BJ (cell line): ENCODE results near the gene CCNL2. TPM values are rescaled to one million over a fixed set of nuclear protein-coding genes. Genes with fewer than 3 reads are reported as not detected.

ENCODE experiments used
- CTCF ChIA-PET: fragments of 350-600 bp; formaldehyde crosslinking; extraction: SDS; loops from one replicate; lab custom pipeline; 2021; ENCODE audit warnings: antibody characterized with exemption, inconsistent platforms; lab: Yijun Ruan, JAX
- POLR2A ChIA-PET: fragments of 300-600 bp; sonication (Branson Sonifier 250); formaldehyde crosslinking; extraction: SDS; loops from one replicate; lab custom pipeline; 2021; ENCODE audit warnings: antibody characterized with exemption; lab: Charles Lee
- DNase-seq: peaks from one replicate; pipeline ENCODE4 v3.0.0-alpha.2; 2011; ENCODE audit warnings: low read depth
- H3K27me3 ChIP-seq: 2 replicates; pipeline ENCODE4 v1.6.0; 2011; ENCODE audit warnings: low read length; ENCODE audit not compliant: control insufficient read depth, insufficient read depth
- H3K36me3 ChIP-seq: 2 replicates; pipeline ENCODE4 v1.5.1; 2011; ENCODE audit warnings: low read length; ENCODE audit not compliant: control insufficient read depth, insufficient read depth
- H3K4me3 ChIP-seq: 2 replicates; pipeline ENCODE4 v1.5.1; 2011; ENCODE audit warnings: low read depth, mild to moderate bottlenecking, control low read depth, low read length
- polyA plus RNA-seq: library from polyadenylated mRNA; depleted of rRNA; stranded (reverse); fragments of >200 nt; gene quantifications from 2 replicates; pipeline ENCODE4 v1.2.3, GENCODE V29; 2011
- TF ChIP-seq, protein P1 (sequence below): IDR thresholded peaks from 2 replicates; pipeline ENCODE4 v1.5.1; 2011; ENCODE audit warnings: low read depth, mild to moderate bottlenecking, control low read depth, inconsistent platforms, low read length, moderate library complexity; ENCODE audit not compliant: insufficient read depth

The CCNL2 gene
- polyA plus RNA-seq, 1 experiment, result 175 TPM

DNA sequence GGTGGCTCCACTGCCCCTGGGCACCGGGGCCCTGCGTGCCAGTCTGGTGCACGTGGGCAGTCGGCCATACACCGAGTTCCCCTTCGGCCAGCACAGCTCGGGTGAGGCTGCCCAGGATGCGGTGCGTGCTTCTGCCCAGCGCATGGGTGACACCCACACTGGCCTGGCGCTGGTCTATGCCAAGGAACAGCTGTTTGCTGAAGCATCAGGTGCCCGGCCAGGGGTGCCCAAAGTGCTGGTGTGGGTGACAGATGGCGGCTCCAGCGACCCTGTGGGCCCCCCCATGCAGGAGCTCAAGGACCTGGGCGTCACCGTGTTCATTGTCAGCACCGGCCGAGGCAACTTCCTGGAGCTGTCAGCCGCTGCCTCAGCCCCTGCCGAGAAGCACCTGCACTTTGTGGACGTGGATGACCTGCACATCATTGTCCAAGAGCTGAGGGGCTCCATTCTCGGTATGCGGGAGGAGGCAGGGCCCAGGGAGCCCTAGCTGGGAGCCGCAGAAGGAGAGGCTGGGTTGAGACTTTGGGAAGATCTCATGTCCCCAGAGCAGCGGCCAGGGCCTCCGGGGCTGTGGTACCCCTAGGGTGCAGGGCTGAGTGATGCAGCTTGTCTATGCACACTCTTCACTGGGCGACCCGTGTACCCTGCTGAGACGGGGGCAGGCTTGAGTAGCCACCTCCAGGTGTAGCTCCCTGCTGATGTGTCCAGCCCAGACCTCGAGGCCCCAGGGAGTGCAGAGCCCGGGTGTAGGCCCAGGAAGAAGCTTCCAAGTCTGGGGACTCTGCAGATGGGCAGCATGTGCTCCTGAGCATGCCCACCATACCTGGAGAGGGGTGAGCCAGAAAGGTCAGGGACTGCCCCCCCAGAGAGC lies 38.1 kb upstream of the CCNL2 start:
- ChIA-PET CTCF (interaction anchor here (1.5 kb wide), 2 partner anchors 13 to 25 kb away, joined by 3 read pairs; no protein-coding TSS in a partner anchor), POLR2A (no interaction called here)
- no peak for DNase-seq
- TF ChIP-seq, protein P1, sequence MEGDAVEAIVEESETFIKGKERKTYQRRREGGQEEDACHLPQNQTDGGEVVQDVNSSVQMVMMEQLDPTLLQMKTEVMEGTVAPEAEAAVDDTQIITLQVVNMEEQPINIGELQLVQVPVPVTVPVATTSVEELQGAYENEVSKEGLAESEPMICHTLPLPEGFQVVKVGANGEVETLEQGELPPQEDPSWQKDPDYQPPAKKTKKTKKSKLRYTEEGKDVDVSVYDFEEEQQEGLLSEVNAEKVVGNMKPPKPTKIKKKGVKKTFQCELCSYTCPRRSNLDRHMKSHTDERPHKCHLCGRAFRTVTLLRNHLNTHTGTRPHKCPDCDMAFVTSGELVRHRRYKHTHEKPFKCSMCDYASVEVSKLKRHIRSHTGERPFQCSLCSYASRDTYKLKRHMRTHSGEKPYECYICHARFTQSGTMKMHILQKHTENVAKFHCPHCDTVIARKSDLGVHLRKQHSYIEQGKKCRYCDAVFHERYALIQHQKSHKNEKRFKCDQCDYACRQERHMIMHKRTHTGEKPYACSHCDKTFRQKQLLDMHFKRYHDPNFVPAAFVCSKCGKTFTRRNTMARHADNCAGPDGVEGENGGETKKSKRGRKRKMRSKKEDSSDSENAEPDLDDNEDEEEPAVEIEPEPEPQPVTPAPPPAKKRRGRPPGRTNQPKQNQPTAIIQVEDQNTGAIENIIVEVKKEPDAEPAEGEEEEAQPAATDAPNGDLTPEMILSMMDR, result no peak
- Histone ChIP-seq H3K4me3 (no peak overlapping the region), H3K36me3 (no peaks in the 10 kb centered on the region), H3K27me3 (peaks cover 4% of the 10 kb centered on the region; the same call in 1 of the 2 replicates)

DNA sequence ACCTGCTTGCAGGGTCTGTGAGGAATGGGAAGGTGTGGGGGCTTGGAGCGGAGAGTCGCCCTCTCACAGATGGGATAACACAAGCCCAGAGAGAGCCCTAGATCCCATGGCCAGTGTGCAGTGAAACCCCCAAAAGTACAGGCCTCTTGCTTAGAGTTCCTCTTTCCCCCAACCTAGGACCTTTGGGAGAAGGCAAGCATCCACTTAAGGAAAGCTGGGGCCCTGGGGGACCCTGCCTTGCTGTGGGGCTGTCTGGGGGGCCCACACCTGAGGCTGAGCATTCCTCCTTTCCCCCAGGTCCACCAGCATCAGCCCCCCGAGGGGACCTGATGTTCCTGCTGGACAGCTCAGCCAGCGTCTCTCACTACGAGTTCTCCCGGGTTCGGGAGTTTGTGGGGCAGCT lies 37.5 kb upstream of the CCNL2 start:
- Histone ChIP-seq H3K4me3 (no peak overlapping the region), H3K36me3 (no peaks in the 10 kb centered on the region), H3K27me3 (peaks cover 4% of the 10 kb centered on the region; the same call in 1 of the 2 replicates)
- no peak for DNase-seq
- CTCF ChIA-PET, result interaction anchor here (1.5 kb wide), 1 partner anchor 26 kb away, joined by 3 read pairs; no protein-coding TSS in a partner anchor
- POLR2A ChIA-PET, result no interaction called here
- TF ChIP-seq, protein P1, result no peak

DNA sequence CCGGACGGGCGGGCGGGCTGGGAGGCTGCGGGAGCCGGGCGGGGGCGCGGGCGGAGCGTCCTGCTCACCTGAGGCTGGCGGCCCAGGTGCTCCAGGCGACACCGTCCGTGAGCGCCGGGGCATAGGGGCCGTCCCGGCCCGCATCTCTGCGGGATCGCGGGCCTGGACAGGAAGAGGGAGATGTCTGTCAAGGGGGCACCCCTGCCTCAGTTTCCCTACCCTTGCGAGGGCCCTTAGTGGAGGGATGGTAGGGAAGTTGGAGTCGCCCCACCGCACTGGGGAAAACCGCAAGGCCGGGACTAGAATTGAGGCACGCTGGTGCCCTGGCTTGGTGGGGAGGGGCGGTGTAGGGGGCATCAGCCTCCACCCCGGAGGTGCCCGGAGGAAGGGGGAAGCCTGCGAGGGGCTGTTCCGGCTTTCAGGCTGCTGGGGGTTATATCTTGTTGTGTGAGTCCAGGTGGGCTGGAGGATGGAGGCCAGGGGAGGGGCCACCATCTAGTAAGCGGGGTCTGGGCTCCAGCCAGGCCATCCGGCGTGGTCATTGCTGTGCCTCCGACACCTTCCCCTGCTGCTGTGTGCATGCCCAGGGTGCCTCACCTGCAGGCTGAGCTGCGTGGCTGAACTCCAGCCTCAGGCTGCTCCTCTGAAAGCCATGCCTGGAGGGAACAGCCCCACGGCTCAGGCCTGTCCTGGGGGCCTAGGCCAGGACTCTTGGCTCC lies 36.9 kb upstream of the CCNL2 start:
- DNase-seq, result no peak
- ChIA-PET POLR2A (no interaction called here), CTCF (no interaction called here)
- TF ChIP-seq, protein P1, result no peak
- Histone ChIP-seq H3K36me3 (no peaks in the 10 kb centered on the region), H3K4me3 (peak overlapping the region; percentile 46), H3K27me3 (peaks cover 4% of the 10 kb centered on the region; the same call in 1 of the 2 replicates)

DNA sequence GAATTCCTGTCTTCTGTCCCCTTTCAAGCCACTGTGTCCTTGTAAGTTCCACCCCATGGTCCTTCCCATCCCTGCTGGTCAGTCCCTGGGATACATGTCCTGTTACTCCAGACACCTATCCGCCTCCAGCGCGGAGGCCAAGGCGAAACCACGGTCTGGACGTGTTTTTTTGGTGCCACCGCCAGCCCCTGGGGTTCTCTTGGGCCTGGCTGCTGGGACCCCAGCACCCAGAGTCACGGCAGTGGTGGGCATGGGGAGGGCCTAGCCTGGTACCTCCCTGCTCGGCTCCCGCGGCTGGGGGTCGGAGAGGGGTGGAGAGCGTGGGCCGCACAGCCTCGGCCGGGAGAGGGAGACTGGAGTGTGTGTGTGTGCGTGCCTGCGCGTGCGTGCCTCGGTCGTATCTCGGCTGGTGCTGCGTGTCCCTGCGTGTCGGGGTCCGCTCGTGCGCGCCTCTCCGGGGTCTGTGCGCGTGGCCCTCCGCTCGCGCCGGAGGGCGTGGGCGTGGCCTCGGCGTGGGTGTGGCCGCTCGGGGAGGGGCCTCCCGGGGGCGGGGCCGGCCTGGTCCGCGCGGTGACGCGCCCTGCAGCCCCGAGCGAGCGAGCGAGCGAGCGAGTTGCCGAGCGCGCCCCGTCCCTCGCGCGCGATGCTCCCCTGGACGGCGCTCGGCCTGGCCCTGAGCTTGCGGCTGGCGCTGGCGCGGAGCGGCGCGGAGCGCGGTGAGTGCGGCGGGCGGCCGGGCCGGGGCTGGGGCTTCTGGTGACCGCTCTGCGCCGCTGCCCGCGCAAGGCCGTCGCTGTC lies 36.2 kb upstream of the CCNL2 start, which contains the start of gene VWA1:
TSS of gene VWA1 (plus strand) at position 585 of the 798 bp plus-strand sequence. CDS start at position 644, 59 bp downstream.
- H3K36me3 ChIP-seq, result no peaks in the 10 kb centered on the region
- H3K27me3 ChIP-seq, result peaks cover 4% of the 10 kb centered on the region; the same call in 1 of the 2 replicates
- TF ChIP-seq, protein P1, result no peak
- peak within 1 kb of the TSS; percentile 46 for H3K4me3 ChIP-seq
- CTCF ChIA-PET, result no interaction called here
- POLR2A ChIA-PET, result no interaction called here
- no peak for DNase-seq
